NT2/D1 (cell line): ENCODE measurements around the gene DDX24.

Experiments used
- DNase-seq: peaks from one replicate; pipeline ENCODE4 v3.0.0-alpha.2; 2011; ENCODE audit warnings: low read depth, low spot score
- H3K27me3 ChIP-seq: 2 replicates; pipeline ENCODE4 v1.6.0; 2011; ENCODE audit warnings: mild to moderate bottlenecking; ENCODE audit not compliant: insufficient read length, insufficient read depth
- H3K36me3 ChIP-seq: 2 replicates; pipeline ENCODE4 v1.6.1; 2011; ENCODE audit warnings: mild to moderate bottlenecking, low read length, mixed read lengths; ENCODE audit not compliant: insufficient read depth, insufficient read length
- H3K4me1 ChIP-seq: 2 replicates; pipeline ENCODE4 v1.5.1; 2011; ENCODE audit not compliant: insufficient read depth, insufficient read length
- H3K4me3 ChIP-seq: 2 replicates; pipeline ENCODE4 v1.5.1; 2011; ENCODE audit warnings: low read depth; ENCODE audit not compliant: insufficient read length
- H3K9ac ChIP-seq: 2 replicates; pipeline ENCODE4 v1.6.0; 2011; ENCODE audit warnings: low read depth; ENCODE audit not compliant: insufficient read length
- H3K9me3 ChIP-seq: 2 replicates; pipeline ENCODE4 v1.5.1; 2011; ENCODE audit warnings: mild to moderate bottlenecking, low read length; ENCODE audit not compliant: insufficient read depth
- SUZ12 ChIP-seq: IDR thresholded peaks from 2 replicates; pipeline ENCODE4 v1.6.1; 2011; ENCODE audit not compliant: insufficient read length, insufficient read depth; ENCODE audit errors: extremely low read depth
- YY1 ChIP-seq: IDR thresholded peaks from 2 replicates; pipeline ENCODE4 v1.6.1; 2011; ENCODE audit not compliant: insufficient read length, insufficient read depth
- ZNF274 ChIP-seq: IDR thresholded peaks from 2 replicates; pipeline ENCODE4 v1.6.1; 2011; ENCODE audit warnings: mild to moderate bottlenecking, low read depth, low read length

The DDX24 gene

GRCh38 chr14:94097091-94097490, 16.1 kb upstream of the DDX24 start:
- H3K9me3 ChIP-seq = no peaks in the 10 kb centered on the region
- peaks cover 34% of the 10 kb centered on the region for H3K36me3 ChIP-seq
- no peaks in the 10 kb centered on the region for H3K4me1 ChIP-seq
- H3K27me3 ChIP-seq = no peaks in the 10 kb centered on the region
- no peak for DNase-seq
- H3K4me3 ChIP-seq = no peak overlapping the region
- no peak for TF ChIP-seq SUZ12
- no peak for TF ChIP-seq ZNF274
- no peak for TF ChIP-seq YY1
- H3K9ac ChIP-seq = no peak overlapping the region

- H3K9ac ChIP-seq = no peak overlapping the region
- no peak for DNase-seq
- H3K4me3 ChIP-seq = no peak overlapping the region
- TF ChIP-seq YY1 (no peak), SUZ12 (no peak), ZNF274 (no peak)
- H3K27me3 ChIP-seq = no peaks in the 10 kb centered on the region
- no peaks in the 10 kb centered on the region for H3K4me1 ChIP-seq
- peaks cover 22% of the 10 kb centered on the region for H3K36me3 ChIP-seq
- H3K9me3 ChIP-seq = no peaks in the 10 kb centered on the region
These were observed 12.4 kb upstream of the DDX24 start for GRCh38 chr14:94093418-94093817.

GRCh38 chr14:94089479-94089878, 8.5 kb upstream of the DDX24 start:
- H3K4me3 ChIP-seq = no peak overlapping the region
- no peaks in the 10 kb centered on the region for H3K27me3 ChIP-seq
- no peak for TF ChIP-seq SUZ12
- no peak for TF ChIP-seq YY1
- no peak for TF ChIP-seq ZNF274
- H3K4me1 ChIP-seq = no peaks in the 10 kb centered on the region
- H3K9ac ChIP-seq = no peak overlapping the region
- DNase-seq = no peak
- H3K36me3 ChIP-seq = peaks cover 3% of the 10 kb centered on the region
- no peaks in the 10 kb centered on the region for H3K9me3 ChIP-seq

- no peaks in the 10 kb centered on the region for H3K9me3 ChIP-seq
- TF ChIP-seq ZNF274 (no peak), SUZ12 (no peak), YY1 (no peak)
These were observed 7.5 kb upstream of the DDX24 start for GRCh38 chr14:94088516-94088915.

GRCh38 chr14:94087891-94088290, 6.9 kb upstream of the DDX24 start:
- H3K9me3 ChIP-seq = no peaks in the 10 kb centered on the region
- H3K4me3 ChIP-seq = no peak overlapping the region
- no peak for DNase-seq
- H3K36me3 ChIP-seq = peaks cover 3% of the 10 kb centered on the region
- no peaks in the 10 kb centered on the region for H3K27me3 ChIP-seq
- no peak for TF ChIP-seq SUZ12
- no peak for TF ChIP-seq ZNF274
- no peak overlapping the region for H3K9ac ChIP-seq
- no peaks in the 10 kb centered on the region for H3K4me1 ChIP-seq

More at GRCh38 chr14:94088516-94088915, 7.5 kb upstream of the DDX24 start:
- no peaks in the 10 kb centered on the region for H3K4me1 ChIP-seq
- peaks cover 3% of the 10 kb centered on the region for H3K36me3 ChIP-seq
- no peak overlapping the region for H3K9ac ChIP-seq
- DNase-seq = no peak
- H3K27me3 ChIP-seq = no peaks in the 10 kb centered on the region
- no peak overlapping the region for H3K4me3 ChIP-seq

- TF ChIP-seq YY1 (no peak), SUZ12 (no peak), ZNF274 (no peak)
- Histone ChIP-seq H3K4me3 (peak overlapping the region; percentile 96), H3K4me1 (no peaks in the 10 kb centered on the region), H3K9me3 (peaks cover 7% of the 10 kb centered on the region), H3K9ac (peak overlapping the region; percentile 93), H3K27me3 (no peaks in the 10 kb centered on the region), H3K36me3 (peaks cover 32% of the 10 kb centered on the region)
- no peak for DNase-seq
These were observed 401 bp upstream of the DDX24 start for GRCh38 chr14:94081386-94081820.

- Histone ChIP-seq H3K36me3 (peaks cover 31% of the 10 kb centered on the region), H3K4me1 (no peaks in the 10 kb centered on the region), H3K27me3 (no peaks in the 10 kb centered on the region), H3K9me3 (peaks cover 20% of the 10 kb centered on the region), H3K4me3 (peak overlapping the region; percentile 96), H3K9ac (peak overlapping the region; percentile 93)
- TF ChIP-seq YY1 (no peak), ZNF274 (no peak), SUZ12 (no peak)
- DNase-seq = no peak
These were observed 946 bp downstream of the DDX24 start for GRCh38 chr14:94079891-94080620.

GRCh38 chr14:94077823-94078222, 3.2 kb downstream of the DDX24 start:
- H3K9ac ChIP-seq = no peak overlapping the region
- no peaks in the 10 kb centered on the region for H3K4me1 ChIP-seq
- no peak for TF ChIP-seq ZNF274
- no peak for TF ChIP-seq SUZ12
- no peak for TF ChIP-seq YY1
- H3K36me3 ChIP-seq = peaks cover 28% of the 10 kb centered on the region
- DNase-seq = no peak
- H3K9me3 ChIP-seq = peaks cover 32% of the 10 kb centered on the region
- H3K27me3 ChIP-seq = no peaks in the 10 kb centered on the region
- no peak overlapping the region for H3K4me3 ChIP-seq
